Fibroblast of pulmonary artery (primary cell): Measurements from ENCODE around the gene SLC26A11.

ENCODE experiments used
- DNase-seq: peaks from one replicate; pipeline ENCODE4 v3.0.0-alpha.2; 2010; ENCODE audit warnings: low read depth
- H3K4me3 ChIP-seq: replicated peaks from 2 replicates; pipeline ENCODE4 v1.5.1; 2011; ENCODE audit warnings: low read depth, mild to moderate bottlenecking, control low read depth, low read length, moderate library complexity
- TF ChIP-seq, protein P1 (sequence below): IDR thresholded peaks from 2 replicates; pipeline ENCODE4 v1.5.1; 2011; ENCODE audit warnings: mild to moderate bottlenecking, control low read depth, low read length, inconsistent platforms; ENCODE audit errors: missing control alignments

Gene SLC26A11

GRCh38 chr17:80227156-80227555 lies 6.9 kb downstream of the SLC26A11 start:
- no peak for DNase-seq
- TF ChIP-seq, protein P1, sequence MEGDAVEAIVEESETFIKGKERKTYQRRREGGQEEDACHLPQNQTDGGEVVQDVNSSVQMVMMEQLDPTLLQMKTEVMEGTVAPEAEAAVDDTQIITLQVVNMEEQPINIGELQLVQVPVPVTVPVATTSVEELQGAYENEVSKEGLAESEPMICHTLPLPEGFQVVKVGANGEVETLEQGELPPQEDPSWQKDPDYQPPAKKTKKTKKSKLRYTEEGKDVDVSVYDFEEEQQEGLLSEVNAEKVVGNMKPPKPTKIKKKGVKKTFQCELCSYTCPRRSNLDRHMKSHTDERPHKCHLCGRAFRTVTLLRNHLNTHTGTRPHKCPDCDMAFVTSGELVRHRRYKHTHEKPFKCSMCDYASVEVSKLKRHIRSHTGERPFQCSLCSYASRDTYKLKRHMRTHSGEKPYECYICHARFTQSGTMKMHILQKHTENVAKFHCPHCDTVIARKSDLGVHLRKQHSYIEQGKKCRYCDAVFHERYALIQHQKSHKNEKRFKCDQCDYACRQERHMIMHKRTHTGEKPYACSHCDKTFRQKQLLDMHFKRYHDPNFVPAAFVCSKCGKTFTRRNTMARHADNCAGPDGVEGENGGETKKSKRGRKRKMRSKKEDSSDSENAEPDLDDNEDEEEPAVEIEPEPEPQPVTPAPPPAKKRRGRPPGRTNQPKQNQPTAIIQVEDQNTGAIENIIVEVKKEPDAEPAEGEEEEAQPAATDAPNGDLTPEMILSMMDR, result no peak
- H3K4me3 ChIP-seq, result no peak overlapping the region

DNA sequence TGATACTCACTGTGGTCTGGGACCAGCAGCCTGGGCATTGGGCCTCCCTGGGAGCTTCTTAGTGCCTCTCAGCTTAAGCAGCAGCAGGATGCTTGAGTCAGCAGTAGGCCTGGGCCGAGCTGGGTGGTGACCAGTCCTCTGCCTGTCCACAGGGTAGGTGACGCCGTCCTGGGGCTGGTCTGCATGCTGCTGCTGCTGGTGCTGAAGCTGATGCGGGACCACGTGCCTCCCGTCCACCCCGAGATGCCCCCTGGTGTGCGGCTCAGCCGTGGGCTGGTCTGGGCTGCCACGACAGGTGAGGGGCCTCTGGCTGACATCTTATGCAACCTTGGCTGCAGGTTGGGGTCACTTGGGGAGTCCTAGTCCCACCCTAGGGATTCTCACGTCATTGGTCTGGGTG lies 7.4 kb downstream of the SLC26A11 start:
- no peak overlapping the region for H3K4me3 ChIP-seq
- DNase-seq, result no peak
- TF ChIP-seq, protein P1, result no peak

DNA sequence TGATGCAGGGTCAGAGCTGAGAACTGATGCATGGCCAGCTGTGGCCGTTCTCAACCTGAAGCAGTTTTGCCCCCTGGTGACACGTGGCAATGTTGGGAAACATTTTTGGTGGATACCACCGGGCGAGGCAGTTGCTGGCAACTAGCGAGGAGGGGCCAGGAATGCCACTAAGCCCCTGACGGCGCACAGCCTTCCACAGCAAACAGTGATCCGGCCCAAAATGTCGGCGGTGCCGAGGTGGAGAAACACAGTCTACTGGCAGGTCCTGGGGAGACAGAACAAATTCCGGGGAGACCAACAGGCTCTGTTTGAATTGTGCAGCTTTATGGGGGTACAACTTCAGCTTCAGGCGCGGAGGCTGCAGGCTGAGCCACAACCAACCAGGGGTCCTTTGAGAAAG lies 8.2 kb downstream of the SLC26A11 start:
- no peak overlapping the region for H3K4me3 ChIP-seq
- no peak for DNase-seq
- TF ChIP-seq, protein P1, result no peak

DNA sequence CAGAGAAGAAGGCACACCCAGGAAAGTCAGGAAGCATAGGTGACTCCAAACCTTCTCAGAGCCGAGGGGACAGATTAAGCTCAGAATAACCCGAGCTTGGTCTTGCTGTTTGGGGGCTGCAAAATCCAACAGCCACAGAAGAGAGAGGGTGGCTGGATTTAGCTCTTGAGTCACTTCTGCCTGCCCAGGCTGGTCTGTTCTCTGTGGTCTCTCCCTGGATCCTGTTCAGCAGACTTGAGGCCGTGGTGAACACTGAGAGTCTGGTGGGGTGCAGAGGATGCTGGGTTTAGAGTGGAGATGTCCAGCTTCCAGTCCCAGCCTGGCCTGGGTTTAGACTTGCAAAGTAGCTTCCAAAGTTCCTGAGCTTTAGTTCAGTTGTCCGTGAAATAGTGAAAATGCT lies 8.8 kb downstream of the SLC26A11 start:
- no peak overlapping the region for H3K4me3 ChIP-seq
- DNase-seq, result no peak
- TF ChIP-seq, protein P1, result no peak

GRCh38 chr17:80232438-80232837 lies 12.2 kb downstream of the SLC26A11 start:
- no peak for DNase-seq
- H3K4me3 ChIP-seq, result no peak overlapping the region
- TF ChIP-seq, protein P1, result no peak

DNA sequence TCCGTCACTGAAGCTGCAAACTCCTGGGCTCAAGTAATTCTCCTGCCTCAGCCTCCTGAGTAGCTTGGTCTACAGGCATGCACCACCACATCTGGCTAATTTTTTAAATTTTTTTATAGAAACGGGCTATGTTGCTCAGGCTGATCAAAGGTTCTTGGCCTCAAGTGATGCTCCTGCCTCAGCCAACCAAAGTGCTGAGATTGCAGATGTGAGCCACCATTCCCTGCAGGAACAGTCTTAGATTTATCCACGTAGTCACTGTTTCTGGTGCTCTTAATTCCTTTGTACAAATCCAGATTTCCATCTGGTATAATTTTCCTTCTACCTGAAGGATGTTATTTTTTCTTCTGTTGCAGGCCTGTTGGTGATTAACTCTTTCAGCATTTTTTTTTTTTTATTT lies 13.0 kb downstream of the SLC26A11 start:
- DNase-seq, result no peak
- no peak overlapping the region for H3K4me3 ChIP-seq
- TF ChIP-seq, protein P1, result no peak

DNA sequence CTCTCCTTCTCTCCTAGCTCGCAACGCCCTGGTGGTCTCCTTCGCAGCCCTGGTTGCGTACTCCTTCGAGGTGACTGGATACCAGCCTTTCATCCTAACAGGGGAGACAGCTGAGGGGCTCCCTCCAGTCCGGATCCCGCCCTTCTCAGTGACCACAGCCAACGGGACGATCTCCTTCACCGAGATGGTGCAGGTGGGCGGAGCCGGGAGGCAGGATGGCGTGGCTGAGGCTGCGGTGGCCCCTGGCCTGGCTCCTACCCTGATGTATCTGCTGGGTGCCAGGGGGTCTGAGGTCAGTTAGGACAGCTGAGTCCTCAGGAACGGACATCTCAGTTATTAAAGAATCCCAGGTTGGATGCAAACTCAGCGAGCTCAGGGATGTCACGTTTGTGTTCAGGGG lies 16.7 kb downstream of the SLC26A11 start:
- TF ChIP-seq, protein P1, result no peak
- no peak overlapping the region for H3K4me3 ChIP-seq
- DNase-seq, result no peak
